ENCODE results near the gene KCNG4.

KCNG4 gene

GRCh38 chr16:84262939-84263338, 23.1 kb upstream of the KCNG4 start:
- no peak for DNase-seq

GRCh38 chr16:84262031-84262430, 22.2 kb upstream of the KCNG4 start:
- no peak for DNase-seq

DNA sequence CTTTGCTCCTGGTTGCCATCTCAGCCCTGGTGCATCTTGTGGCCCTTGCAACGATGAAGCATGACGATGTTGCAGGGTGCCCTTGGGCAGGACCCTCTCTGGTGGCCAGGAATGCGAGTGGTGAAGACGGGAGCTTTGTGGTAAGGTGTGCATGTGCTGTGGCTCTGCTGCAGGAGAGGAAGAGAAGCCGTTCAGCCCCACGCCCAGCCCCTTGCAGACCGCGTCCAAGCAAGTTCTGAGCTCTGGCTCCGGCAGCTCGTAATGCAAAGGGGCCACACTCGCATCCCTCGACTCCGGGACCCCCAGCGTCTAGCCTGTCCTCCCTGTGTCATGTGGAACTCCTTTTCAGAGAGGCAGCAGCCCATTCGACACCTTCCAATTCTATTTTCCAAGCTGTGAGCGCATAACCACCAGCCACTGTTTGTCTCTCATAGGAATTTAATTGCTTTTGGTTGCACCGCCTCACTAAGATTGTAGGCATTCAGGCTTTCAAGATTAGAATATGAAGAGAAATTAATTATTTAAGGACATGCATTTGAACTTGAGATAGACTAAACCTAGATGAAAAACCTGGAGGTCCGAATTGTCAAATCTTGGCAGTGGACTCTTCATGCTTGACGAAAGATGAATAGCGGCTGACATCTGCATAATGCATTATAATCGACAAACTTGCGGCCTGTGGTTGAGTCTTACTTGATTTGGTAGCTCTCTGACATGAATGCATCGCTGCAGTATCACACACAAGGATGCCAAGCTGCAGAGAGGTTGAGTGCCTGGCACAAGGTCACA, 21.1 kb upstream of the KCNG4 start:
- DNase-seq = no peak

DNA sequence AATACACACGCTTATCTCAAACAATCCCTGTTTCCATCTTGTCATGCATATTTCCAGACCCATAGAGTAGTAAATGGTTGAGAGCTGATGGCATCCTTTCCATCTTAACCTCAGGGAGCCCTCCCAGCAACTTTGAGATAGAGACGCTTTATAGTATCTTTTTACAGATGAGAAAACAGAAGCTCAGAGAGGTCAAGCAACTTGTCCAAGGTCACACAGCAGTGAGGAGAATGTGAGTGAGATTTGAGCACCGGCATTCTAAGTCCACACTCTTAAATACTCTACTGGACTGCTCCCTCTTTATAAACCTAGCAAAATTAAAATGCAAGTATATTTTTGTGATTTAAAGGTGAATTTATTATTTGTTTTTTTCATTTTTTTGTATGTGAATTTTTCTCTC, 19.9 kb upstream of the KCNG4 start:
- no peak for DNase-seq

DNA sequence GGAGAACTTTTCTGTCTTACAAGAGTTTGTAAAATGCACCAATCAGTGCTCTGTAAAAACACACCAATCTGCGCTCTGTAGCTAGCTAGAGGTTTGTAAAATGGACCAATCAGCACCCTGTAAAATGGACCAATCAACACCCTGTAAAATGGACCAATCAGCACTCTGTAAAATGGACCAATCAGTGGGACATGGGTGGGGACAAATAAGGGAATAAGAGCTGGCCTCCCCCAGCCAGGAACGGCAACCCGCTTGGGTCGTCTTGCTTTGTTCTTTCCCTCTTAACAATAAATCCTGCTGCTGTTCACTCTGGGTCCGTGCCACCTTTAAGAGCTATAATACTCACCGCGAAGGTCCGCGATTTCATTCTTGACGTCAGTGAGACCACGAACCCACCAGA, 18.5 kb upstream of the KCNG4 start:
- no peak for DNase-seq

GRCh38 chr16:84255050-84255810, 15.4 kb upstream of the KCNG4 start:
- no peak for DNase-seq

GRCh38 chr16:84254062-84254461, 14.2 kb upstream of the KCNG4 start:
- DNase-seq = no peak

- no peak for DNase-seq
Observed at GRCh38 chr16:84253173-84253572, 13.4 kb upstream of the KCNG4 start.

GRCh38 chr16:84252184-84252583, 12.4 kb upstream of the KCNG4 start:
- no peak for DNase-seq

- DNase-seq = no peak
Observed at GRCh38 chr16:84247844-84248243, 8.0 kb upstream of the KCNG4 start.

GRCh38 chr16:84247331-84247730, 7.5 kb upstream of the KCNG4 start:
- DNase-seq = no peak

GRCh38 chr16:84246679-84247077, 6.9 kb upstream of the KCNG4 start:
- DNase-seq = no peak

GRCh38 chr16:84245956-84246678, 6.3 kb upstream of the KCNG4 start:
- DNase-seq = no peak

- no peak for DNase-seq
Observed at GRCh38 chr16:84244728-84245127, 4.9 kb upstream of the KCNG4 start.

- no peak for DNase-seq
Observed at GRCh38 chr16:84243732-84244131, 3.9 kb upstream of the KCNG4 start.

- DNase-seq = no peak
Observed at GRCh38 chr16:84242839-84243238, 3.0 kb upstream of the KCNG4 start.

DNA sequence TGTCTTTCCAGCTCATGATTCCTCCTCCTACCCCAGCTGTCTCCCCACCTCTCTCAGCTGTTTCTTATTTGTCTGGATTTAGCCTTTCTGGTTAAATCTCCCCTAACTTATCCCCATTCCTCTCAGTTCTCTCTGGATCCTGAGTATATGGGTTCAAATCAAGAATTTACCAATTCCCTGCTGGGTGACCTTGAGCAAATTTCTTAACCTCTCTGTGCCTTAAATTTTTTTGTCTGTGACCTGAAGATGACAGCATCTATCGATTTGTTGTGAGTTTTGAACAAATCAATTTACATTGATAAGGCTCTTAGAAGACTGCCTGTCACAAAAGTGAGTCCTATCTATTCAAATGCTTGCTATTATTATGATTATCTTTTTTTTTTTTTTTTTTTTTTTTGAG, 2.0 kb upstream of the KCNG4 start:
- no peak for DNase-seq

- no peak for DNase-seq
Observed at GRCh38 chr16:84240455-84240854, 643 bp upstream of the KCNG4 start.

DNA sequence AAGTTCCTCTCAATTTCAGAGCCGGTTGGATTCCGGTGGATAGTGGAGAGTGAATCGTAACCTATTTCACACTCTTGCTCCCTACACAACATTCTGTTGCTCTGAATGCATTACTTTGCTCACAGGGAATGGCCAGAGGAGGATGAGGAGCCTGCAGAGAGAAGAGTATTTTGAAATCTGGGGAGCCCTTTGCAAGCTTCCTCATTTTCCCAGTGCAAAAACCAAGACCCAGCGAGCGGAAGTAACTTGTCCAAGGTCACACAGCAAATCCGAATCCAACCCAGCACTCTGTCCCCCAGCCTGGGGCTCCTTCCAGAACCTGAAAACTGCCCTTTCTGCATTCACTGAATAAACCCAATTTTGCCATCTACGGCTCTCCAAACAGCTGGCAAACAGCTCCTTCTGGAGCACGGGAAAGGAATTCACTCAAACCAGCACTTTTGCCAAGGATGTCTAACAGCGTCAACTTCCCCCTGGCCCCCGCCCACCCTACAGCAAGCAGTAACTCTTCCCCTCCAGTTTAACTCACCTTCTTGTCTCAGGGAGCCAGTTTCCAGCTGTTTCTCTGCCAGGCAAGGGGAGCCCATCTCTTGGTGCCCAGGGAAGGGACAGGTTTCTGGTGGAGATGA, 557 bp downstream of the KCNG4 start:
- DNase-seq = no peak

DNA sequence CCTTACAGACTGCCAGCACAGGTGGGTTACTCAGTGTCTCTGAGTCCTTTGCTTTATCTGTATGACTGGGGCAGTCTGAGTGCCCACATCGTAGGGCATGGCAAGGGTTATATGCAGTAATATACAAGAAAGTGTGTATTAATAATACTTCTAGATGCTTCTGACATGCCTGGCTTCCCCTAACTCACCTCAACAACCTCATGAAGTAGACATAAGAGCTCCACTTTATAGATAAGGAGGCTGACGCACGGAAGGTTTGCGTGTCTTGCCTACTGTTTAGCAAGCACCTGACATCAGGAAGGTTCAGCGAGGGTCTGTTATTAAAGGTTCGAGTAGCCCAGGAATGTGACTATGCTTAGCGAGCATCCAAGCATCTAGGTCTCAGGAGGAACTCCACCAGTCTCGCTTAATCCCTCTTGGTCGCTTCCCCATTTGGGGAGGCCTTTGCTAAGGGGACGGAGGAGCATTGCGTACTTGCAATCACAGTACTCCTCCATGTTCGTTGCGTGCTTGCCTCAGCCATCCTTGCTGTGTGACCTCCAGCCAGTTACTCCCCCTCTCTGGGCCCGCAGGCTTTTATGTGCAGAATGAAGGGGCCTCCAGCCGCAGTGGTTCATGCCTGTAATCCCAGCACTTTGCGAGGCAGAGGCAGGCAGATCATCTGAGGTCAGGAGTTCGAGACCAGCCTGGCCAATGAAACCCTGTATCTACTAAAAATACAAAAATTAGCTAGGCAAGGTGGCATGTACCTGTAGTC, 1.6 kb downstream of the KCNG4 start:
- DNase-seq = no peak

GRCh38 chr16:84236671-84237070, 3.1 kb downstream of the KCNG4 start:
- DNase-seq = no peak

All from stimulated activated CD4-positive, alpha-beta T cell treated with anti-CD3 and anti-CD28 coated beads, Interleukin-4, amount 100 ng/mL, for 1 hour (primary cell).